Anterior cingulate cortex (tissue), 58 donors: ENCODE measurements around the gene SPAG4.

Experiments used
- DNase-seq, 58 donors: peaks; one replicate each; lab custom pipeline; 2025; lab: John Stamatoyannopoulos, UW

SPAG4 gene

GRCh38 chr20:35652641-35653429, 37.2 kb downstream of the SPAG4 start:
- DNase-seq = no peak

DNA sequence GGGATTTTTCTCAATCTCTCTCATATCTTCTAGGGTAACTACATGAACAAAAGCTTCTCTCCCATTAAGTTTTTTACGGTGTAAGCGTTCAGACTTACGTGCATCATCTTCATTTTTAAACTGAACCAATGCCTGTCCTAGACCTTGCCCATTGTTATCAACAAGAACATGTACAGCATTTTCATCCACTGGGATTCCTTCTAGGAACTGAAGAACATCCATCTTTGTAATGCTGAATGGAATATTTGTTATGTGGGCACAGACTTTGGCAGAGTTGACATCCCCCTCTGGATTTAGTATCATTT, 37.8 kb downstream of the SPAG4 start:
- DNase-seq = no peak

DNA sequence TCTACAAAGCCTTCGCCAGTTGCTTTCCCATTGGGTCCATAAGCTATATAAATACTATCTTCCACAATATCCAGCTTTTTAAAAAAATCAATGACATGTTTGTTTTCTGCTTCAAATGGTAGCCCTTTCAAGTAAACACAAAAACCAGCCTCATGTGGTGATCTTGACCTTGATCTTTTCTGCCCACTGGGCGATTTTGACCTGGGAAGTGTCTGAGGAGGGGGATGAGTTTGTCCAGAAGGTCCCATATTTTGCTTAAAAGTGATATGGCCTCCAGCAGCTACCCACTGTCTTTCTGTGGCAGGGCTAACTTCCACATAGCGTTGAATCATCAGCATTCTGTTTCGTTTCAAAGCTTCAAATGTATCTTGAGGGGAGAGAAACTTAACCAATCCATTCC, 38.3 kb downstream of the SPAG4 start:
- DNase-seq = no peak

DNA sequence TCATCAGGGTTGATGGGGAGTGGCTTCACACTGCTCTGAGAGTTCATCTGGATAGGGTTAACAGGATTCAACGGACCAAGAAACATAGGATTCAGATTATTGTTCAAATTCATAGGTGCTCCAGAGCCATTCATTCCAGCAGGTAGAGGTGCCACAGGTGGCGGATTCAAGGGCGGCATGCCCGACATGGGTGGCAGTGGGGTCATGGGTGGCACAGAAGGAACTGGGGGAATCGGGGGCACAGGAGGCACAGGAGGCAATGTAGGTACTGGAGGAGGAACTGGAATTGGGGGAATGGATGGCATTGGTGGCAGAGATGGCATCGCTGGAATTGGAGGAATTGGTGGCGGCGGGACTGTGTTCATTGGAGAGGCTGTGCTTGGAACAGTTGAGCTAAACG, 38.8 kb downstream of the SPAG4 start:
- DNase-seq = no peak

- DNase-seq = no peak
Measured at GRCh38 chr20:35657271-35657670, 41.6 kb downstream of the SPAG4 start.

- DNase-seq = no peak
Measured at GRCh38 chr20:35660122-35660937, 44.7 kb downstream of the SPAG4 start.

- no peak for DNase-seq
Measured at GRCh38 chr20:35661053-35661452, 45.4 kb downstream of the SPAG4 start.

DNA sequence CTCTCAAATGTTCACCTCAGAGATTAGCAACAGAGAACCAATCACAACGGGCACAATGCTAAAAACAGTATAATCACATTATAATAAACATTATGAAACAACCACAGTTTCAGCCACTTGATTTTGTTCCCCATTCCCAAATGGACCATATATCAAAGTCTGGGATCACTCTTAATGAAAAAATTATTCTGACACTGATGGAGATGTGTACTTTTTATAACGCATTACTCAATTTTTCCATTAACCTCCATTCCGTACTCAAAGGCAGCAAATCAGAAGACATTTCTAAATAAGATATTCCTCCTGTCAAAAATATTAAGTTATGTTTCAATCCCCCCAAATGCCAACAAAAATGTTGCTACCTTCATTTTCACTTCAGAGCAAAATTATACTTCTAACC, 46.3 kb downstream of the SPAG4 start:
- DNase-seq = no peak

DNA sequence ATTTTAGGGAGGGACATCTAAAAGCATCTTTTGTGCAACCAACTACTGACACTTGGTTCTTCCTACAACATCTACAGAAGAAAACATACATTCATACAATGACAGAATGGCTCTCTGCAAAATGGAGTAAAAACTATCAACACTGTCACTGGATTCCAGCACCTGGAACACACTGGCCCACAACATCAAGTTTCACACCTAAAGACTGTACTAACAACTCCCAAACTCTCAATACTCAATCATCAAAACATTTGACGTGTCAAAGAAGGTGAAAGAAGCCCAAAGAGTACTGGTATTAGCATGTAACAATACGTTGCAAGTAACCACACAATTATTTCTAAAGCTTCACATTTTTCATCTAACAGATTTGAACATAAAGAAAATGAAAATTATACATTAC, 46.9 kb downstream of the SPAG4 start:
- DNase-seq = no peak

- peak in 38 of 58 donors; percentile 1 to 66 (median 31) for DNase-seq
Measured at GRCh38 chr20:35663516-35664465, 48.2 kb downstream of the SPAG4 start.

DNA sequence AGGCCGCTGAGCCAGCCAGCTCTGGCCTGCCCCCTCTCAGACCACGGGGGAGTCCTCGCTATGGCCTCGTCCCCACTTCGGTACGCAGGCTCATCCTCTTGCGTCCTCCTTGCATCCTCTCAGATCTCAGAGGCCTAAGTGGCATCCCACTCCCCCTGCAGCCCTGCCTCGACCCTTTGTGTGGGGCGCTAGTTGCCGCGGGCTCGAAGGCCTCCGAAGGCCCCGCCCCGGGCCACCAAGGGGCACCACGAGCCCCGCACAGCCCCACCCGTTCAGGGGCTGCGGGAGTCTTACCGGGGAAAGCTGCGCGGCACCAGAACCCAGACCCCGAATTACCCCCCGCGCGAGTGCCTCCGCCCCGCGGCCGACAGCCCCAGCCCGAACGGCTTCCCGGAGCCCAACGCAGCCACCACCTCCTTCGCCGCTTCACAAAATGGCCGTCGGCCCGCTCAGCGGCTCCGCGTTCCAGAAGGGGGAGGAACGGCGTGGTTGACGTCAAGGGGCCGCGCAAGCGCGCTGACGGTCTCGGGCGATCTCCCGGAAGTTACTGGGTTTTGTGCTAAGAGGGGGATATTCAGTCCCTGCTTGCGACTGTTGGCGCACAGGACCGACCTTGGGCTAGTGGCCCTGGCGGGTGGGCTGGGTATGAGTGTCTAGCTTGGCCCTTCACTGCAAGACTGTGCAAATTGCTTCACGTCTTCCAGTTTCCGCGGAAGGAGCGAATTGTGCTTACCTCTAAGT, 49.0 kb downstream of the SPAG4 start, which contains the start of the genes CPNE1 and RBM12:
Gene CPNE1 (minus strand): TSS at position 435 of the 741 bp plus-strand sequence. CDS start 31,977 bp downstream, outside the sequence.
Gene RBM12 (minus strand): TSS at position 435 of the 741 bp plus-strand sequence. CDS start 9,578 bp downstream, outside the sequence.
- DNase-seq = peak; percentile 15 to 94 (median 89)

DNA sequence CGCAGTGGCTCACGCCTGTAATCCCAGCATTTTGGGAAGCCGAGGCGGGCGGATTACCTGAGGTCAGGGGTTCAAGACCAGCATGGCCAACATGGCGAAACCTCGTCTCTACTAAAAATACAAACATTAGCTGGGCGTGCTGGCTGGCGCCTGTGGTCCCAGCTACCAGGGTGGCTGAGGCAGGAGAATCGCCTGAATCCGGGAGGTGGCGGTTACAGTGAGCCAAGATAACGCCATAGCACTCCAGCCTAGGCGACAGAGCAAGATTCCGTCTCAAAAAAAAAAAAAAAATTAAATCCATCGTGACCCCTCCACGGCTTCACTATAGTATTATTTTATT, 50.3 kb downstream of the SPAG4 start:
- DNase-seq = no peak

DNA sequence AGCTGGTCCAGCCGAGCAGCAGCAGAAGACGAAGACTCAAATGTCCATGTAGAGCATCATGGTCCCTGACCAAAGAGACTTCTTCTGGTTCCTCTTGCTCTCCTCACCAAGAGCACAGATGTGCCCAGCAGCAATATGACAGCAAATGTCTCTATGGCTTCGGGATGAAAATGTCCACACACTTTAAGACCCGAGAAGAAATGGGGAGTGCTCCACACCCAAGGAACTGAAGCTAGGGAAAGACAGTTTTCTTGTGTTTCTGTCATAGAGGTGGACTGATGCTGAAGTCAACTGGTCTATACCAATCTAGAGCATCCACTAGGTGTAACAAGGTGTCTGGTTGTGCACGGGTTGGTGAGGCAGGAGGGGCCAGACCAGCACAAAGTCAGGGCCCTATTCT, 53.6 kb downstream of the SPAG4 start:
- DNase-seq = no peak

GRCh38 chr20:35669681-35670080, 54.1 kb downstream of the SPAG4 start:
- DNase-seq = no peak
